Activated naive CD8-positive, alpha-beta T cell treated with anti-CD3 and anti-CD28 coated beads for 36 hours (primary cell): ENCODE results near the gene PIK3C2B. TPM values are rescaled to one million over a fixed set of nuclear protein-coding genes. Genes with fewer than 3 reads are reported as not detected.

Experiments
- DNase-seq: peaks from one replicate; pipeline ENCODE4 v3.0.0; 2021
- H3K27ac Mint-ChIP-seq: one replicate; pipeline ENCODE4 v1.8.0; 2022; ENCODE audit warnings: mild to moderate bottlenecking, moderate library complexity, mixed read lengths
- H3K27me3 Mint-ChIP-seq: one replicate; pipeline ENCODE4 v1.8.0; 2022; ENCODE audit warnings: mild to moderate bottlenecking, mixed read lengths
- H3K36me3 Mint-ChIP-seq: one replicate; pipeline ENCODE4 v1.8.0; 2021; ENCODE audit warnings: mild to moderate bottlenecking, mixed read lengths
- H3K4me1 Mint-ChIP-seq: one replicate; pipeline ENCODE4 v1.8.0; 2021; ENCODE audit warnings: mixed read lengths
- H3K4me3 Mint-ChIP-seq: one replicate; pipeline ENCODE4 v1.8.0; 2022; ENCODE audit warnings: mild to moderate bottlenecking, moderate library complexity, mixed read lengths
- H3K9me3 Mint-ChIP-seq: one replicate; pipeline ENCODE4 v1.8.0; 2022; ENCODE audit warnings: mixed read lengths
- total RNA-seq, 2 experiments: library from RNA; stranded (reverse); gene quantifications; one replicate each; pipeline ENCODE4 v1.2.3, GENCODE V29; 2021

Gene PIK3C2B
- total RNA-seq, 2 experiments from 2014 or later: 21.3 to 21.5 TPM

DNA sequence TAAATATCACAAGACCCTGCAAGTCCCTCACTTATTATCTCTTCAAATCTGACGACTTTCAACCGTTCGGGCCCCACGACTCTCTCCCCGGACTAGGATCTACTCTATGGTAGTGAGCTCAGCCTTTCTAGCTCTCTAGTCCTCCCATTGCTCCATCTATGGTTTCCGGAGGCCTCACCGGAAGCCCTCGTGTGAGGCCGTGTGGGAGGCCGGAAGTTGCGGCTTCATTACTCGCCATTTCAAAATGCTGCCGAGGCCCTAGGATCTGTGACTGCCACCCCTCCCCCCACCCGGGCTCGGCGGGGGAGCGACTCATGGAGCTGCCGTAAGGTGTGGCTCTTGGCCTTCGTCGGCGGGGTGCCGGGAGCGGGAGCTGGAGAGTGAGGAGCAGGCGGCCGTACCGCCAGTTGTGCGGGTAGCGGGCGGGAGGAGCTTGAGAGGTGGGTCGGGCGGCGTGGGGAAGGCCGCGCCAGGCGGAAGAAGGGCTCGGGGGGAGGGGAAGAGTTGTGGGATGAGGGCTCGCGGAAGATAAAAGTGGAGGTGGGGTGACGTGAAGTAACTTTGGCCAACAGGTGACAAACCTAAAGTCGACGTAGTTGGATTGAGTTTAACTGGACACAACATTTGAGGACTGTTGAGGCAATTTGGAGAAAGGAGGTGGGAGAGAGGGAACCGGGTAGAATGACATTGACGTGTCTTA, 21.7 kb upstream of the PIK3C2B start, which contains the start of gene MDM4:
TSS of gene MDM4 (plus strand) at position 227 of the 700 bp plus-strand sequence. CDS start 9,113 bp downstream, outside the sequence.
- DNase-seq: peak; percentile 95
- H3K36me3 Mint-ChIP-seq: peaks cover 25% of the 10 kb centered on the region
- no peaks in the 10 kb centered on the region for H3K27me3 Mint-ChIP-seq
- peaks cover 4% of the 10 kb centered on the region for H3K9me3 Mint-ChIP-seq
- H3K27ac Mint-ChIP-seq: no peak within 1 kb of the TSS
- no peak within 1 kb of the TSS for H3K4me3 Mint-ChIP-seq
- peaks cover 40% of the 10 kb centered on the region for H3K4me1 Mint-ChIP-seq

DNA sequence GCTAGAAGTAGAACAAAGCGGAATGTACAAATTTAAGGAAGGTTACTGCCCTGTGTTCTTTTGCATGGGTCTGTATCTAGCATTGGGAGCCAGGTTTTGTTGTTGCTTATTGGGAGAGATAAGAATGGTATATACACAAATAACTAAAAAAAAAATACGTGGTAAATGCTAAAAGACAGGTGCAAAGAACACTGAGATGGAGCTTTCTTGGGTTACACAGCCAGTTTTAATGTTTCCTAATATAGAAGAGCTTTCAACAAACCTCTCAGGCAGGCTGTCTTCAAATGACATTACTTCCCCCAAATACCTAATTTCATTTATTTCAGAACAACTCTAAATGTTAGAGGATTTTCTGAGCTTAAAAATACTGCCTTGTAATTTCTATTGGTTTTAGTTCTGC, 20.2 kb upstream of the PIK3C2B start:
- H3K27me3 Mint-ChIP-seq: no peaks in the 10 kb centered on the region
- H3K36me3 Mint-ChIP-seq: peaks cover 16% of the 10 kb centered on the region
- H3K4me3 Mint-ChIP-seq: peak overlapping the region; percentile 2
- H3K4me1 Mint-ChIP-seq: peaks cover 29% of the 10 kb centered on the region
- H3K27ac Mint-ChIP-seq: peak overlapping the region; percentile 48
- H3K9me3 Mint-ChIP-seq: peaks cover 4% of the 10 kb centered on the region
- DNase-seq: no peak

- peak overlapping the region; percentile 81 for H3K4me3 Mint-ChIP-seq
- peaks cover under 1% of the 10 kb centered on the region for H3K36me3 Mint-ChIP-seq
- peak overlapping the region; percentile 99 for H3K27ac Mint-ChIP-seq
- H3K9me3 Mint-ChIP-seq: peaks cover 2% of the 10 kb centered on the region
- H3K27me3 Mint-ChIP-seq: no peaks in the 10 kb centered on the region
- DNase-seq: peak; percentile 48
- H3K4me1 Mint-ChIP-seq: peaks cover 13% of the 10 kb centered on the region
Observed at GRCh38 chr1:204513117-204513716, 18.6 kb upstream of the PIK3C2B start.

- Mint-ChIP-seq H3K4me3 (no peak overlapping the region), H3K9me3 (no peaks in the 10 kb centered on the region), H3K27me3 (peaks cover 7% of the 10 kb centered on the region), H3K36me3 (peaks cover 7% of the 10 kb centered on the region), H3K4me1 (peaks cover 19% of the 10 kb centered on the region), H3K27ac (peak overlapping the region; percentile 63)
- DNase-seq: no peak
Observed at GRCh38 chr1:204511366-204511765, 16.8 kb upstream of the PIK3C2B start.

GRCh38 chr1:204509186-204509635, 14.6 kb upstream of the PIK3C2B start:
- peaks cover 25% of the 10 kb centered on the region for H3K4me1 Mint-ChIP-seq
- H3K36me3 Mint-ChIP-seq: peaks cover 9% of the 10 kb centered on the region
- no peak for DNase-seq
- peaks cover 2% of the 10 kb centered on the region for H3K9me3 Mint-ChIP-seq
- H3K4me3 Mint-ChIP-seq: no peak overlapping the region
- no peak overlapping the region for H3K27ac Mint-ChIP-seq
- peaks cover 10% of the 10 kb centered on the region for H3K27me3 Mint-ChIP-seq

DNA sequence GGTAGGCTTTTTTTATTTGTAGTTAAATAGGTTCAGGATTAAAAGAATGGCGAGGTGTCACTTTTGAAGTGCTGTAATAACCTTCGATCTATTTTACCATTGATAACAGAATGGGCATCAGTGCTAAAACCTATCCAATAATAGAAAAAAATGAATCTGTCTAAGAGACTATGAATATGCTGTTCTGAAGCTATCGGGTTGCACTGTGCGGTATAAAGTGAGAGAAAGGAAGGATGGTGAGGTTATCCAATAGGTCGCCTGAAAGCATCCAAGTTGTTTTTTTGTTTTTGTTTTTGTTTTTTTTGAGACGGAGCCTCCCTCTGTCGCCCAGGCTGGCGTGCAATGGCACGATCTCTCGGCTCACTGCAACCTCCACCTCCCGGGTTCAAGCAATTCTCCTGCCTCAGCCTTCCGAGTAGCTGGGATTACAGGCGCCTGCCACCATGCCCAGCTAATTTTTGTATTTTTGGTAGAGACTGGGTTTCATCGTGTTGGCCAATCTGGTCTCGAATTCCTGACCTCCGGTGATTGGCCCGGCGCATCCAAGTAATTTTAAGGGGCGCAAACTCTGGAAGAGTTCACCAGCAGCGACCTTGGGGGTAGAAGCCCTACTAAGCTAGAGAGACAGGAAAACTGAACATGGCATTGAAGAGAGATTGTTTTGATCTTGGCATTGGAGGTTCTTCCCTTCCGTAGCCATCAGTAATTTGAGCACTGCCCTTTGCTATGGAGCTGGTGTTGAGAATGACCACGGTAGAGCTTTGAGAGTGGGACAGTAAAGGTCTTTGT, 12.9 kb upstream of the PIK3C2B start:
- peak overlapping the region; percentile 87 for H3K4me3 Mint-ChIP-seq
- H3K27ac Mint-ChIP-seq: peak overlapping the region; percentile 99
- H3K36me3 Mint-ChIP-seq: peaks cover 9% of the 10 kb centered on the region
- no peak for DNase-seq
- peaks cover 2% of the 10 kb centered on the region for H3K9me3 Mint-ChIP-seq
- H3K4me1 Mint-ChIP-seq: peaks cover 27% of the 10 kb centered on the region
- peaks cover 10% of the 10 kb centered on the region for H3K27me3 Mint-ChIP-seq

GRCh38 chr1:204506969-204507316, 12.3 kb upstream of the PIK3C2B start:
- Mint-ChIP-seq H3K9me3 (peaks cover 2% of the 10 kb centered on the region), H3K4me3 (peak overlapping the region; percentile 87), H3K36me3 (peaks cover 9% of the 10 kb centered on the region), H3K27ac (peak overlapping the region; percentile 99), H3K27me3 (peaks cover 10% of the 10 kb centered on the region), H3K4me1 (peaks cover 27% of the 10 kb centered on the region)
- DNase-seq: peak; percentile 84

- Mint-ChIP-seq H3K9me3 (peaks cover 2% of the 10 kb centered on the region), H3K36me3 (peaks cover 9% of the 10 kb centered on the region)
Observed at GRCh38 chr1:204506201-204506968, 11.8 kb upstream of the PIK3C2B start.

GRCh38 chr1:204505674-204506200, 11.1 kb upstream of the PIK3C2B start:
- peaks cover 9% of the 10 kb centered on the region for H3K36me3 Mint-ChIP-seq
- peak overlapping the region; percentile 87 for H3K4me3 Mint-ChIP-seq
- H3K27ac Mint-ChIP-seq: peak overlapping the region; percentile 99
- no peak for DNase-seq
- peaks cover 2% of the 10 kb centered on the region for H3K9me3 Mint-ChIP-seq
- H3K27me3 Mint-ChIP-seq: peaks cover 10% of the 10 kb centered on the region
- peaks cover 27% of the 10 kb centered on the region for H3K4me1 Mint-ChIP-seq

More at GRCh38 chr1:204506201-204506968, 11.8 kb upstream of the PIK3C2B start:
- Mint-ChIP-seq H3K4me3 (peak overlapping the region; percentile 87), H3K27me3 (peaks cover 10% of the 10 kb centered on the region), H3K4me1 (peaks cover 27% of the 10 kb centered on the region), H3K27ac (peak overlapping the region; percentile 99)
- peak; percentile 70 for DNase-seq

GRCh38 chr1:204503913-204504519, 9.4 kb upstream of the PIK3C2B start:
- no peak for DNase-seq
- Mint-ChIP-seq H3K36me3 (peaks cover 9% of the 10 kb centered on the region), H3K27ac (no peak overlapping the region), H3K9me3 (peaks cover 2% of the 10 kb centered on the region), H3K27me3 (peaks cover 10% of the 10 kb centered on the region), H3K4me1 (peaks cover 31% of the 10 kb centered on the region), H3K4me3 (no peak overlapping the region)

DNA sequence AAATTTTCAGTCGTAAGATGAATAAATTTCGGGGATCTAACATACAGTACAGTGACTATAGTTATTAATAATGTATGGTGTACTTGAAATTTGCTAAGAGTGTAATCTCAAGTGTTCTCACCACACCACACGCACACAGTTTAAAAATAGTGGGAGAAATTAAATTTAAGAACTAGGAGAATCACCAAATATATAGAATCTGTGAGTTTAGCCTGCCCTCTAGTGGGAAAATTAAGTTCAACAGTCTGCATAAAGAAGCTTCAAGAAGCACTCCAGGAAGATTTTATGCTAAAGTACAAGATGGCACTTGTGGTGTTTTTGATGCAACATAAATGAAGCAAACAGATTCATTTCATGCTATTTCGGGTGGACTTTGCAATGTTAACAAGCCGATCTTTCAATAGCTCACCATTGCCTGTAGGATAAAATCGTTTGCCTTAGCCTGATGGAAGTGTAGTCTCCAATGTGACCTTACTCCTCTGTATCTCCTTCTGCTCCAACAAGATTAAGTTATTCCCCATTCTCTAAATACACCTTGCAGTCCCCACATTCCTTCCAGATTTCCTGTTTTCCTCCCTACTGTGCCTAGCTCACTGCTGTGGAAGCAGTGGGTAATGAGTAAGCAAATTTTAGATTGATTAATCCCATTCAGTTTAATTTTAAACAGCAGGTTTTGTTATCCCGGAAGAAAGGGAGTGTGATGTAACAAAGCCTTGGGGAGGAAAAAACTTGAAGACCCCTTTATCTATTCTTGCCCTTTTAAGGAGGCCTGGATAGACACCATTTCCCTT, 8.7 kb upstream of the PIK3C2B start:
- Mint-ChIP-seq H3K9me3 (peaks cover 2% of the 10 kb centered on the region), H3K27me3 (peaks cover 10% of the 10 kb centered on the region), H3K27ac (no peak overlapping the region), H3K36me3 (peaks cover 9% of the 10 kb centered on the region), H3K4me1 (peaks cover 35% of the 10 kb centered on the region), H3K4me3 (no peak overlapping the region)
- DNase-seq: no peak

- Mint-ChIP-seq H3K36me3 (peaks cover 8% of the 10 kb centered on the region), H3K4me3 (no peak overlapping the region), H3K9me3 (peaks cover 2% of the 10 kb centered on the region), H3K27me3 (peaks cover 10% of the 10 kb centered on the region), H3K27ac (no peak overlapping the region), H3K4me1 (peaks cover 32% of the 10 kb centered on the region)
- DNase-seq: no peak
Observed at GRCh38 chr1:204502241-204502640, 7.6 kb upstream of the PIK3C2B start.
